Astrocyte (in vitro differentiated cells and primary cell): ENCODE data around the gene ASPHD2.

Experiments
- EZH2 ChIP-seq: IDR thresholded peaks from 2 replicates; pipeline ENCODE4 v1.6.1; 2012; ENCODE audit warnings: mild to moderate bottlenecking, low read length, inconsistent platforms; ENCODE audit not compliant: insufficient read depth
- TF ChIP-seq, protein P1 (sequence below): IDR thresholded peaks from 2 replicates; pipeline ENCODE4 v1.5.1; 2011; ENCODE audit warnings: low read depth, mild to moderate bottlenecking, inconsistent platforms, low read length, moderate library complexity; ENCODE audit not compliant: insufficient read depth

DNA sequence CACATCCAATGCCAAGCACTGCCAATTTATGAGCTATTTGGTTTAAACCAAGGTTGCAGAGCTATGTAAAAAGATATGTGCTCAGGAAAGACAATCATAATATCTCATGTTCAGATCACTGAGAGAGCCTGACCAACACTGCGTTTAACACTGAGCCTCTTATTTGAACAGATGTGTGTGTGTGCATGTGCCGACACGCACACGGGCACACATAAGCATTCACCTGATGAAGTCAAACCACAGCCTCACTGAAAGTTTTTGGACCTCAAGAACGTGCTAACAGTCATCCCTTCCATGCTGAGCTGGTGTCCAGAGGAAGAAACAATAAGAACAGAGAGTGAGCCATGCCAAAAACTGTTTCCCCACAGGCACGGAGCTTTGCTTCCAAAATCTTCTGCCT, 31.1 kb downstream of the ASPHD2 start:
- TF ChIP-seq EZH2: no peak
- TF ChIP-seq, protein P1, sequence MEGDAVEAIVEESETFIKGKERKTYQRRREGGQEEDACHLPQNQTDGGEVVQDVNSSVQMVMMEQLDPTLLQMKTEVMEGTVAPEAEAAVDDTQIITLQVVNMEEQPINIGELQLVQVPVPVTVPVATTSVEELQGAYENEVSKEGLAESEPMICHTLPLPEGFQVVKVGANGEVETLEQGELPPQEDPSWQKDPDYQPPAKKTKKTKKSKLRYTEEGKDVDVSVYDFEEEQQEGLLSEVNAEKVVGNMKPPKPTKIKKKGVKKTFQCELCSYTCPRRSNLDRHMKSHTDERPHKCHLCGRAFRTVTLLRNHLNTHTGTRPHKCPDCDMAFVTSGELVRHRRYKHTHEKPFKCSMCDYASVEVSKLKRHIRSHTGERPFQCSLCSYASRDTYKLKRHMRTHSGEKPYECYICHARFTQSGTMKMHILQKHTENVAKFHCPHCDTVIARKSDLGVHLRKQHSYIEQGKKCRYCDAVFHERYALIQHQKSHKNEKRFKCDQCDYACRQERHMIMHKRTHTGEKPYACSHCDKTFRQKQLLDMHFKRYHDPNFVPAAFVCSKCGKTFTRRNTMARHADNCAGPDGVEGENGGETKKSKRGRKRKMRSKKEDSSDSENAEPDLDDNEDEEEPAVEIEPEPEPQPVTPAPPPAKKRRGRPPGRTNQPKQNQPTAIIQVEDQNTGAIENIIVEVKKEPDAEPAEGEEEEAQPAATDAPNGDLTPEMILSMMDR: no peak
